GM21619 (cell line): ENCODE results near the gene FHOD1.

ENCODE experiments used
- ATAC-seq: cut with Tn5 transposase; IDR thresholded peaks from one replicate; pipeline ENCODE4 v1.9.1; 2021; ENCODE audit not compliant: unreplicated experiment

FHOD1 gene

GRCh38 chr16:67277999-67278772 is 30.9 kb upstream of the FHOD1 start:
- ATAC-seq = no peak

GRCh38 chr16:67277294-67277998 is 30.2 kb upstream of the FHOD1 start:
- no peak for ATAC-seq

GRCh38 chr16:67275321-67275720 is 28.0 kb upstream of the FHOD1 start:
- no peak for ATAC-seq

- ATAC-seq = no peak
Observed at GRCh38 chr16:67271446-67271845, 24.2 kb upstream of the FHOD1 start.

GRCh38 chr16:67270931-67271338 is 23.7 kb upstream of the FHOD1 start:
- ATAC-seq = no peak

- ATAC-seq = no peak
Observed at GRCh38 chr16:67269766-67270165, 22.5 kb upstream of the FHOD1 start.

- no peak for ATAC-seq
Observed at GRCh38 chr16:67268136-67268579, 20.9 kb upstream of the FHOD1 start.

GRCh38 chr16:67265834-67266233 is 18.6 kb upstream of the FHOD1 start:
- ATAC-seq = no peak

GRCh38 chr16:67264866-67265265 is 17.6 kb upstream of the FHOD1 start:
- ATAC-seq = no peak

- no peak for ATAC-seq
Observed at GRCh38 chr16:67264277-67264676, 17.0 kb upstream of the FHOD1 start.

- no peak for ATAC-seq
Observed at GRCh38 chr16:67263201-67263600, 15.9 kb upstream of the FHOD1 start.

GRCh38 chr16:67260426-67261063 is 13.3 kb upstream of the FHOD1 start:
- peak; percentile 51 for ATAC-seq

GRCh38 chr16:67259705-67260104 is 12.4 kb upstream of the FHOD1 start:
- no peak for ATAC-seq

- ATAC-seq = no peak
Observed at GRCh38 chr16:67258161-67258835, 11.0 kb upstream of the FHOD1 start.

GRCh38 chr16:67257486-67258160 is 10.3 kb upstream of the FHOD1 start:
- no peak for ATAC-seq

GRCh38 chr16:67256701-67257230 is 9.5 kb upstream of the FHOD1 start:
- ATAC-seq = no peak

GRCh38 chr16:67255553-67256221 is 8.4 kb upstream of the FHOD1 start:
- ATAC-seq = no peak

- ATAC-seq = no peak
Observed at GRCh38 chr16:67254801-67255552, 7.7 kb upstream of the FHOD1 start.
